ENCODE data around the gene EMX1. TPM values are rescaled to one million over a fixed set of nuclear protein-coding genes. Genes with fewer than 3 reads are reported as not detected.

Gene EMX1
- total RNA-seq, 1 experiment from 2014 or later = not detected

DNA sequence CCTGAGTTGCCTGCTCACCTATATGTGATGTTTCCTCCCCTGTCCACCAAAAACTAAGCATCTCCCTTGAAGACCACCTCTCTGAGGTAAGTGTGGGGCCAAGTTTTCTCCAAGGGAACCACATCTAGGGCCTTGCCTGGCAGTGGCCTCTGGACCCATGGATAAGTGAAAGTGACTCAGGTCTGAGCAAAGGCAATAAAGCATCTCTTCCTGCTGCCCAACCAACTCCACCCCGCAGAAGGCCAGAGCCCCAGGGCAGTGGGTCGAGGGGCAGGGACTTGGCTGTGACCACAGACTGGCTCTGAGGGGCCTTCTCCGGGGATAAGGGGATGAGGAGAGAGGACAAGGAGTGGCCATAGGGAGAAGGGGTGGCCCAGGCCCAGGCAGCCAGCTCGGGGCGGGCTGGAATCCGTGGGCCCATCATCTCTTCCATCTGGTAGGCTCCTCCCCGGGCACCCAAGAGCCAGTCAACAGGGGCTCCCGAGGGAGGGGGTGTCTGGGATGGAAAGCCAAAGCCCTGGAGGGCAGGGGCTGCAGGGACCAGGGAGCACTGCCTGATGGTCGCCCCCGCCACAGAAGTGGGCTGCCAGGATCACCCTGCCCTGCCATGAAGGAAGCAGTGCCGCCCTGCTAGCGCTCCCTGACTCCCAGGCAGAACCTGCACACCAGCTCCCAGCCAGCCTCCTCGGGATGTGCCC lies 33.4 kb downstream of the EMX1 start:
- Histone ChIP-seq H3K4me1 (replicated peaks; ENCODE audit: insufficient read depth) (no peaks in the 10 kb centered on the region), H3K79me2 (ENCODE audit: low read depth) (no peaks in the 10 kb centered on the region), H3K9me3 (ENCODE audit: insufficient read depth, low read depth) (no peaks in the 10 kb centered on the region), H3K4me2 (no peak overlapping the region), H2AFZ (no peak overlapping the region), H3K27ac (no peak overlapping the region), H3F3A (ENCODE audit: insufficient read depth, low read depth) (no peaks in the 10 kb centered on the region), H4K20me1 (ENCODE audit: insufficient read depth) (no peaks in the 10 kb centered on the region; the same call in 1 of the 2 replicates), H3K9me2 (ENCODE audit: insufficient read depth) (no peaks in the 10 kb centered on the region), H3K36me3 (ENCODE audit: low read depth) (no peaks in the 10 kb centered on the region), H3K4me3 (no peak overlapping the region), H3K27me3 (ENCODE audit: insufficient read depth, low read depth) (no peaks in the 10 kb centered on the region)
- intact Hi-C loops (cut with micrococcal nuclease; ENCODE audit: unreplicated experiment) = no loop called here
- no peak for DNase-seq
- TF ChIP-seq, protein P1, sequence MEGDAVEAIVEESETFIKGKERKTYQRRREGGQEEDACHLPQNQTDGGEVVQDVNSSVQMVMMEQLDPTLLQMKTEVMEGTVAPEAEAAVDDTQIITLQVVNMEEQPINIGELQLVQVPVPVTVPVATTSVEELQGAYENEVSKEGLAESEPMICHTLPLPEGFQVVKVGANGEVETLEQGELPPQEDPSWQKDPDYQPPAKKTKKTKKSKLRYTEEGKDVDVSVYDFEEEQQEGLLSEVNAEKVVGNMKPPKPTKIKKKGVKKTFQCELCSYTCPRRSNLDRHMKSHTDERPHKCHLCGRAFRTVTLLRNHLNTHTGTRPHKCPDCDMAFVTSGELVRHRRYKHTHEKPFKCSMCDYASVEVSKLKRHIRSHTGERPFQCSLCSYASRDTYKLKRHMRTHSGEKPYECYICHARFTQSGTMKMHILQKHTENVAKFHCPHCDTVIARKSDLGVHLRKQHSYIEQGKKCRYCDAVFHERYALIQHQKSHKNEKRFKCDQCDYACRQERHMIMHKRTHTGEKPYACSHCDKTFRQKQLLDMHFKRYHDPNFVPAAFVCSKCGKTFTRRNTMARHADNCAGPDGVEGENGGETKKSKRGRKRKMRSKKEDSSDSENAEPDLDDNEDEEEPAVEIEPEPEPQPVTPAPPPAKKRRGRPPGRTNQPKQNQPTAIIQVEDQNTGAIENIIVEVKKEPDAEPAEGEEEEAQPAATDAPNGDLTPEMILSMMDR (conservative IDR thresholded peaks at IDR 0.05) = no peak
- TF ChIP-seq EZH2 (IDR thresholded peaks at IDR 0.05; ENCODE audit: low read depth) = no peak
- ChIA-PET POLR2A (ENCODE audit: unreplicated experiment) (no interaction called here), CTCF (no interaction called here)
- no TSS peak for BruUV-seq (replicated peaks)

DNA sequence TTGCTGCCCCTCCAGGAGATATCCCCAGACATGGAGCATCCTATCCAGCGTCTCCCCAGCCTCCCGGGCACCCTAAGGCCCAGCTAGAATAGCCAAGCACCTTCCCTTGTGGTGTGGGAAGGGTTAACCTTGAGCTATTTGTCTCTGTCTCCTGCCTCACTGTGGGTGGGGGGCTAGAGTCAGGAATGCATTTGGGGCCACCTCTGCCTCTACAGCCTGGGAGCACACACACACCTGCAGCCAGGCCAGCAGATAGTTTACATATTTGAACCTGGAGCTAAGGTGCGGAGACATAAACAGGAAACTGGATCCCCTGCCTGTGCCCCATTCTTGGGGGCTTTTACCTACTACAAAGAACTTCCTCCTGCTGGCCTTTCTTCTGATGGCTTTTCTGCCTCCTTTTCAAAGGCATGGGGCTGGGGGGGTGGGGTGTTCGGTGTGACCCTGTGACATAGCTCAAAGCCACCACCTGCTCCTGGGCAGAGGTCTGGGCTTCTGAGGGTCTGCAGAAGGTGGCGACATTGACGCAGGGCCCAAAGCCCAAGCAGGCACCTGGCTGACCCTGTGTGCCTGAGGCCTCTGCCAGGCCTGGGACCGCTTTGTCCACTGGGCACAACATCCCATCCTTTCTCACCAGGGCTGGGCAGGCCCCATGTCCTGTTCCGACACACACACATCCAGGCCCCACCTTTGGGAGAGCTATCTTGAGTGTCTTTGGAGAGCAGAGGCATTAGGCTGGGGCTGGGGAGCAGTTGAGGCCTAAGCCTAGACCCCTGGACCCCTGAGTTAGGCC lies 34.2 kb downstream of the EMX1 start:
- H3K27me3 ChIP-seq (ENCODE audit: insufficient read depth, low read depth) = no peaks in the 10 kb centered on the region
- no peaks in the 10 kb centered on the region; the same call in 1 of the 2 replicates for H4K20me1 ChIP-seq (ENCODE audit: insufficient read depth)
- DNase-seq = no peak
- ChIA-PET CTCF (no interaction called here), POLR2A (ENCODE audit: unreplicated experiment) (interaction anchor here (0.6 kb wide), 1 partner anchor 273 kb away, joined by 6 read pairs; no protein-coding TSS in a partner anchor)
- no peaks in the 10 kb centered on the region for H3F3A ChIP-seq (ENCODE audit: insufficient read depth, low read depth)
- no TSS peak for BruUV-seq (replicated peaks)
- H3K9me3 ChIP-seq (ENCODE audit: insufficient read depth, low read depth) = no peaks in the 10 kb centered on the region
- no peak overlapping the region for H3K4me3 ChIP-seq
- H3K4me1 ChIP-seq (replicated peaks; ENCODE audit: insufficient read depth) = no peaks in the 10 kb centered on the region
- intact Hi-C loops (cut with micrococcal nuclease; ENCODE audit: unreplicated experiment) = no loop called here
- H3K36me3 ChIP-seq (ENCODE audit: low read depth) = no peaks in the 10 kb centered on the region
- H3K79me2 ChIP-seq (ENCODE audit: low read depth) = no peaks in the 10 kb centered on the region
- no peak overlapping the region for H2AFZ ChIP-seq
- H3K27ac ChIP-seq = no peak overlapping the region
- no peaks in the 10 kb centered on the region for H3K9me2 ChIP-seq (ENCODE audit: insufficient read depth)
- no peak for TF ChIP-seq EZH2 (IDR thresholded peaks at IDR 0.05; ENCODE audit: low read depth)
- TF ChIP-seq, protein P1 (conservative IDR thresholded peaks at IDR 0.05) = no peak
- no peak overlapping the region for H3K4me2 ChIP-seq

DNA sequence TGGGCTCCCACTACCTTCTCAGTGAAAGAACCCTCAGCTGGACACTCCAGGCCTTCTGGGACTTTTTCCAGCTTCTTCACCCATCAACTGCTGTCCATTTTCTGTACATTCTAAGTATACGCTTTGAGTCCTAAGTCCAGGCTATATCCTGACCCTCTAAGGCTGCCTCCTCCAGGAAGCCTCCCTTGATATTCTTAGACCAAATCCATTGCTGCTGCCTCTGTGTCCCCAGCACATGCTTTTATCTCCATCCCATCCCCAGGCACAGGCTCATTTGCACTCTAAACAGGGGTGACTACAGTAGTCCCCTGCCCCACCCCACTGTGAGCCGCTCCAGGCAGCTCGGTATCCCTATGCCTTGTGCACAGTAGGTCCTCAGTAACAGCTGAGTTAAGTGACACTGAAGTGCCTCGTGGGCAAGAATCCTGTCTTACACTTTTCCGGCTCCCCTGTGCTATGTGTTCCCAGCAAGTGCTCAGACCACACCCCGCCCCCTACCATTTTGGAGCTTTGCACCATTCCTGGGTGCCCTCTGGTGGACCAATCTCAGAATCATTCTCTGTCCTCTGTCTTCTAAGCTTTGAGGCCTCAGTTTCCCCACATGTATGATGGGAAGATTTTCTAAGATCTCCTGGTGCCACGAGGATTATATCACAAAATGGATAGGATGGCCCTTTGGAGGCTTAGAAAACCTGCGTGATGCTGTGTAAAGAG lies 34.9 kb downstream of the EMX1 start:
- Histone ChIP-seq H3F3A (ENCODE audit: insufficient read depth, low read depth) (no peaks in the 10 kb centered on the region), H3K27me3 (ENCODE audit: insufficient read depth, low read depth) (no peaks in the 10 kb centered on the region), H3K4me1 (replicated peaks; ENCODE audit: insufficient read depth) (no peaks in the 10 kb centered on the region), H3K9me3 (ENCODE audit: insufficient read depth, low read depth) (no peaks in the 10 kb centered on the region), H3K36me3 (ENCODE audit: low read depth) (no peaks in the 10 kb centered on the region), H3K4me2 (no peak overlapping the region), H2AFZ (no peak overlapping the region), H3K27ac (no peak overlapping the region), H3K9me2 (ENCODE audit: insufficient read depth) (no peaks in the 10 kb centered on the region), H4K20me1 (ENCODE audit: insufficient read depth) (no peaks in the 10 kb centered on the region; the same call in 1 of the 2 replicates), H3K4me3 (no peak overlapping the region), H3K79me2 (ENCODE audit: low read depth) (no peaks in the 10 kb centered on the region)
- no peak for DNase-seq
- TF ChIP-seq, protein P1 (conservative IDR thresholded peaks at IDR 0.05) = no peak
- TF ChIP-seq EZH2 (IDR thresholded peaks at IDR 0.05; ENCODE audit: low read depth) = no peak
- intact Hi-C loops (cut with micrococcal nuclease; ENCODE audit: unreplicated experiment) = no loop called here
- POLR2A ChIA-PET (ENCODE audit: unreplicated experiment) = no interaction called here
- no TSS peak for BruUV-seq (replicated peaks)
- CTCF ChIA-PET = no interaction called here
